H9 (cell line): ENCODE data around the gene RIC1. TPM values are rescaled to one million over a fixed set of nuclear protein-coding genes. Genes with fewer than 3 reads are reported as not detected.

ENCODE experiments used
- DNase-seq: peaks from one replicate; pipeline ENCODE4 v3.0.0-alpha.2; 2017
- H2AFZ ChIP-seq: one replicate; pipeline ENCODE4 v1.6.1; 2013; ENCODE audit warnings: mild to moderate bottlenecking, low read length, control low read depth, moderate library complexity
- H2AK5ac ChIP-seq: 2 replicates; pipeline ENCODE4 v1.6.1; 2013; ENCODE audit warnings: low read length, control low read depth, mixed read lengths; ENCODE audit not compliant: insufficient read length
- H2BK120ac ChIP-seq: one replicate; pipeline ENCODE4 v1.6.1; 2013; ENCODE audit warnings: low read depth, mild to moderate bottlenecking, low read length, control low read depth, inconsistent platforms; ENCODE audit not compliant: poor library complexity, severe bottlenecking
- H2BK12ac ChIP-seq: 2 replicates; pipeline ENCODE4 v1.6.1; 2013; ENCODE audit warnings: low read length, control low read depth, mixed read lengths, low read depth; ENCODE audit not compliant: insufficient read length
- H2BK15ac ChIP-seq: 2 replicates; pipeline ENCODE4 v1.6.1; 2013; ENCODE audit warnings: low read depth, low read length, control low read depth
- H2BK20ac ChIP-seq: one replicate; pipeline ENCODE4 v1.6.1; 2013; ENCODE audit warnings: low read depth, mild to moderate bottlenecking, low read length, control low read depth, inconsistent platforms; ENCODE audit not compliant: poor library complexity, severe bottlenecking
- H2BK5ac ChIP-seq: 2 replicates; pipeline ENCODE4 v1.6.1; 2013; ENCODE audit warnings: low read length, control low read depth, mixed read lengths; ENCODE audit not compliant: insufficient read length
- H3K14ac ChIP-seq: 2 replicates; pipeline ENCODE4 v1.6.1; 2013; ENCODE audit warnings: low read length, control low read depth; ENCODE audit not compliant: insufficient read depth
- H3K18ac ChIP-seq: 2 replicates; pipeline ENCODE4 v1.6.1; 2013; ENCODE audit warnings: low read depth, mild to moderate bottlenecking, mixed read lengths, low read length, control low read depth; ENCODE audit not compliant: insufficient read length
- H3K23ac ChIP-seq: 2 replicates; pipeline ENCODE4 v1.6.1; 2013; ENCODE audit warnings: low read length, control low read depth, mixed read lengths, low read depth; ENCODE audit not compliant: insufficient read length
- H3K23me2 ChIP-seq: 2 replicates; pipeline ENCODE4 v1.6.1; 2013; ENCODE audit warnings: low read depth, mild to moderate bottlenecking, mixed read lengths, low read length, control low read depth; ENCODE audit not compliant: insufficient read length, poor library complexity, severe bottlenecking
- H3K27ac ChIP-seq: 2 replicates; pipeline ENCODE4 v1.5.1; 2013; ENCODE audit warnings: low read length, control low read depth, mixed read lengths, low read depth; ENCODE audit not compliant: insufficient read length
- H3K27me3 ChIP-seq: 2 replicates; pipeline ENCODE4 v1.6.1; 2013; ENCODE audit warnings: low read length, control low read depth, inconsistent platforms; ENCODE audit not compliant: insufficient read depth
- H3K4ac ChIP-seq: 2 replicates; pipeline ENCODE4 v1.6.1; 2013; ENCODE audit warnings: low read depth, mild to moderate bottlenecking, control low read depth, inconsistent platforms, low read length, moderate library complexity
- H3K4me1 ChIP-seq: 2 replicates; pipeline ENCODE4 v1.6.1; 2013; ENCODE audit warnings: low read length, control low read depth, inconsistent platforms; ENCODE audit not compliant: insufficient read depth
- H3K4me2 ChIP-seq: 2 replicates; pipeline ENCODE4 v1.6.1; 2013; ENCODE audit warnings: low read length, control low read depth, mixed read lengths; ENCODE audit not compliant: insufficient read length, insufficient read depth
- H3K56ac ChIP-seq: 2 replicates; pipeline ENCODE4 v1.6.1; 2013; ENCODE audit warnings: low read depth, mild to moderate bottlenecking, mixed read lengths, low read length, control low read depth; ENCODE audit not compliant: insufficient read length
- H3K79me1 ChIP-seq: 2 replicates; pipeline ENCODE4 v1.6.1; 2013; ENCODE audit warnings: low read depth, mild to moderate bottlenecking, moderate library complexity, low read length, control low read depth, inconsistent platforms; ENCODE audit not compliant: insufficient read depth, poor library complexity, severe bottlenecking
- H3K79me2 ChIP-seq: 2 replicates; pipeline ENCODE4 v1.6.1; 2013; ENCODE audit warnings: low read length, control low read depth, inconsistent platforms; ENCODE audit not compliant: insufficient read depth
- H3K9ac ChIP-seq: 2 replicates; pipeline ENCODE4 v1.6.1; 2013; ENCODE audit warnings: low read length, control low read depth, mixed read lengths; ENCODE audit not compliant: insufficient read length; ENCODE audit errors: extremely low read depth
- H3K9me3 ChIP-seq: one replicate; pipeline ENCODE4 v1.6.1; 2013; ENCODE audit warnings: low read depth, low read length, inconsistent platforms; ENCODE audit not compliant: control insufficient read depth
- H3T11ph ChIP-seq: one replicate; pipeline ENCODE4 v1.6.1; 2013; ENCODE audit warnings: mild to moderate bottlenecking, low read length, control low read depth, inconsistent platforms
- H4K20me1 ChIP-seq: one replicate; pipeline ENCODE4 v1.6.1; 2013; ENCODE audit not compliant: control insufficient read depth, insufficient read length, insufficient read depth
- H4K5ac ChIP-seq: 2 replicates; pipeline ENCODE4 v1.6.1; 2013; ENCODE audit warnings: low read depth, mild to moderate bottlenecking, mixed read lengths, low read length, control low read depth; ENCODE audit not compliant: insufficient read length
- H4K8ac ChIP-seq: replicated peaks from 2 replicates; pipeline ENCODE4 v1.6.1; 2013; ENCODE audit warnings: low read length, control low read depth, mixed read lengths, low read depth; ENCODE audit not compliant: insufficient read length
- H4K91ac ChIP-seq: 2 replicates; pipeline ENCODE4 v1.6.1; 2013; ENCODE audit warnings: low read depth, mild to moderate bottlenecking, moderate library complexity, mixed read lengths, low read length, control low read depth; ENCODE audit not compliant: insufficient read length
- H3K27ac Mint-ChIP-seq, 3 experiments: 2 replicates in 2 of 3; 3 replicates in 1 of 3; pipeline ENCODE4 v1.8.0; 2020 to 2021; ENCODE audit warnings: mixed read lengths in 3 of 3, mild to moderate bottlenecking in 1 of 3, moderate library complexity in 1 of 3
- H3K27me3 Mint-ChIP-seq: 2 replicates; pipeline ENCODE4 v1.8.0; 2021; ENCODE audit warnings: low read depth, mild to moderate bottlenecking, moderate library complexity, mixed read lengths
- H3K36me3 Mint-ChIP-seq, 3 experiments: 2 replicates in 2 of 3; 3 replicates in 1 of 3; pipeline ENCODE4 v1.8.0; 2020 to 2021; ENCODE audit warnings: low read depth in 3 of 3, mixed read lengths in 3 of 3; ENCODE audit not compliant: insufficient read depth in 1 of 3
- H3K4me1 Mint-ChIP-seq, 2 experiments: 2 replicates each; pipeline ENCODE4 v1.8.0; 2020; ENCODE audit warnings: mixed read lengths in 2 of 2
- H3K4me3 Mint-ChIP-seq, 2 experiments: 2 replicates in 1 of 2; 3 replicates in 1 of 2; pipeline ENCODE4 v1.8.0; 2020 to 2021; ENCODE audit warnings: mild to moderate bottlenecking in 2 of 2, mixed read lengths in 2 of 2, moderate library complexity in 1 of 2
- H3K9me3 Mint-ChIP-seq, 2 experiments: 2 replicates in 1 of 2; 3 replicates in 1 of 2; pipeline ENCODE4 v1.8.0; 2020; ENCODE audit warnings: mild to moderate bottlenecking in 2 of 2, mixed read lengths in 2 of 2, moderate library complexity in 1 of 2
- WGBS: extraction: QIAGEN DNeasy Blood & Tissue Kit; methylation state at CpG from one replicate; pipeline ENCODE4 v1.1.7; 2013; ENCODE audit warnings: missing lambda C conversion rate, low lambda C conversion rate, mixed read lengths; ENCODE audit not compliant: insufficient read length; ENCODE audit errors: extremely low coverage; 5-methylcytosine and 5-hydroxymethylcytosine counted together
- total RNA-seq: library from RNA; stranded (reverse); gene quantifications from 2 replicates; pipeline ENCODE4 v1.2.1, GENCODE V29; 2021
- TF ChIP-seq, protein P1 (sequence below): fragments of 200-600 bp; sonication (generic); conservative IDR thresholded peaks from 3 replicates; pipeline ENCODE4 v1.8.0; 2021; ENCODE audit warnings: antibody characterized with exemption, mild to moderate bottlenecking

Gene RIC1
- total RNA-seq, 1 experiment from 2014 or later = 13.7 TPM

DNA sequence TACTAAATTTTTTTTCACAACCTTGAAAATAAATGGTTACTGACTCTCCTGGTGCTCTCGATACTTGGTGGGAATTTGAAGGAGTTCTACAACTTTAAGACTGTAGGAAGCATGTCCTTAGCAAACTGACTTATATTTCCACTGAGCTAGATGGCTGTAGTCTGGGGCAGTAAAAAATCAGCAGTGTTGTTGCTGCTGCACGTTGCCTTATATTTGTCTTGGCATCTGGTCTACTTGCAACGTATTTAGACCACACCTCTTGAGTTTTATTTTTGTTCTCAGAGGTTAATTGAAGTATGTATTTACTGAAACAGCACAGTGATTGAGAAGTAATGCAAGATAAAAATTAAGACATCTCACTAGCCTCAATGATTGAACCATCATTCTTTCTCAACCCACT lies 127.7 kb downstream of the RIC1 start:
- no peak overlapping the region for H3K4me3 Mint-ChIP-seq
- Histone ChIP-seq H2BK120ac (no peak overlapping the region), H4K8ac (no peak overlapping the region), H2AK5ac (no peak overlapping the region), H3K4me1 (no peaks in the 10 kb centered on the region), H3K27me3 (no peaks in the 10 kb centered on the region), H2BK15ac (no peak overlapping the region), H2BK5ac (no peak overlapping the region), H2AFZ (no peak overlapping the region), H3K4ac (no peak overlapping the region), H3K14ac (no peak overlapping the region), H3K18ac (no peak overlapping the region), H3K79me1 (no peaks in the 10 kb centered on the region), H3K9me3 (no peaks in the 10 kb centered on the region), H4K20me1 (no peaks in the 10 kb centered on the region), H3K79me2 (no peaks in the 10 kb centered on the region), H3K56ac (no peak overlapping the region), H2BK20ac (no peak overlapping the region), H4K91ac (no peak overlapping the region), H3T11ph (no peak overlapping the region), H3K23me2 (no peaks in the 10 kb centered on the region), H3K27ac (no peak overlapping the region), H4K5ac (no peak overlapping the region), H3K9ac (no peak overlapping the region), H3K4me2 (no peak overlapping the region), H3K23ac (no peak overlapping the region), H2BK12ac (no peak overlapping the region)
- no peak for DNase-seq
- H3K9me3 Mint-ChIP-seq = no peaks in the 10 kb centered on the region
- TF ChIP-seq, protein P1, sequence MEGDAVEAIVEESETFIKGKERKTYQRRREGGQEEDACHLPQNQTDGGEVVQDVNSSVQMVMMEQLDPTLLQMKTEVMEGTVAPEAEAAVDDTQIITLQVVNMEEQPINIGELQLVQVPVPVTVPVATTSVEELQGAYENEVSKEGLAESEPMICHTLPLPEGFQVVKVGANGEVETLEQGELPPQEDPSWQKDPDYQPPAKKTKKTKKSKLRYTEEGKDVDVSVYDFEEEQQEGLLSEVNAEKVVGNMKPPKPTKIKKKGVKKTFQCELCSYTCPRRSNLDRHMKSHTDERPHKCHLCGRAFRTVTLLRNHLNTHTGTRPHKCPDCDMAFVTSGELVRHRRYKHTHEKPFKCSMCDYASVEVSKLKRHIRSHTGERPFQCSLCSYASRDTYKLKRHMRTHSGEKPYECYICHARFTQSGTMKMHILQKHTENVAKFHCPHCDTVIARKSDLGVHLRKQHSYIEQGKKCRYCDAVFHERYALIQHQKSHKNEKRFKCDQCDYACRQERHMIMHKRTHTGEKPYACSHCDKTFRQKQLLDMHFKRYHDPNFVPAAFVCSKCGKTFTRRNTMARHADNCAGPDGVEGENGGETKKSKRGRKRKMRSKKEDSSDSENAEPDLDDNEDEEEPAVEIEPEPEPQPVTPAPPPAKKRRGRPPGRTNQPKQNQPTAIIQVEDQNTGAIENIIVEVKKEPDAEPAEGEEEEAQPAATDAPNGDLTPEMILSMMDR = no peak
- H3K36me3 Mint-ChIP-seq = peaks cover 10 to 29% (median 16%) of the 10 kb centered on the region in 3 experiments
- H3K27ac Mint-ChIP-seq = no peak overlapping the region
- WGBS = no CpG with 5 or more reads among the region's 3 CpGs
- H3K4me1 Mint-ChIP-seq = peaks cover 9 to 10% of the 10 kb centered on the region in 2 experiments
- H3K27me3 Mint-ChIP-seq = no peaks in the 10 kb centered on the region
